ENCODE data around the gene CTSE. TPM values are rescaled to one million over a fixed set of nuclear protein-coding genes. Genes with fewer than 3 reads are reported as not detected.

CTSE gene
- total RNA-seq, 2 donors from 2014 or later = 10.1 to 10.8 TPM

DNA sequence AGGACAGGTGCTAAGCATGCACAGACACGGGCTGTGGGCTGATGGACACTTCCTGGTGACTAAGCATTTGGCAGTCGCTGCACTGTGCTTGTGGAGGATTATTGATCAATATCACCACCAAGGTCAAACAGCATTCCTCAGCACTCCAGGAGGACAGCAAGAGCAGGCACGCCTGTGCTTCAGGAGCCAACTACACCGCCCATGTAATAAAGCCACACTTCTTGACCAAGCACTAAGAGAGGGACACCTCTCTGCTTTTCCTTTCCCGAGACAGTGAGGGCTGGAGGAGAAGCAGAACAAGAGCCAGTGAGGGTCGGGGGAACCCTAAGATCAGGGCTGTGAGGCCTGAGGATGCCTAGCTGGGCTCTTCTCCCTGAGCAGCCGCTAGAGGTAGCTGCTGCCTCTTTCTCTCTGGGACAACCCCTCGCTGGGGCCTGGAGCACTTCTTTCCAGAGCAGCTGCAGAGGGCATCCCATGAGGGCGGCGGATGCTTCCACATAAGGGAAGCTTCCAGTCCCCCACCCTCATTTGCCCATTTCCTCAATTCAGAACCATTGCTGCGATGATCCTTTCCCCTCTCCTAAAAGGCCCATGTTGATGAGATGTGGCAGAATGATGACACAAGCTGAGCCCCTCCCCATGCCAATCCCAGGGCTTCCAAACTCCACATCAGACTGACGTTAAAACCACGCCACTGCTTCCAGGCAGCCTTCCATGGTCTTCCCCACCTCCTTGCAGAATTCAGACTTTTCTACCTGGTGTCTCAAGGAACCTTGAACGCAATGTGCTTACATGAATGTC lies 39.6 kb downstream of the CTSE start:
- Histone ChIP-seq H3K4me3 (no peak overlapping the region), H3K4me1 (no peaks in the 10 kb centered on the region), H3K27ac (no peak overlapping the region), H3K9me3 (no peaks in the 10 kb centered on the region), H3K36me3 (no peaks in the 10 kb centered on the region), H3K27me3 (no peaks in the 10 kb centered on the region), H3K9ac (ENCODE audit: low read depth in 2 of 2, low read length in 2 of 2) (no peak overlapping the region)
- TF ChIP-seq, protein P1, sequence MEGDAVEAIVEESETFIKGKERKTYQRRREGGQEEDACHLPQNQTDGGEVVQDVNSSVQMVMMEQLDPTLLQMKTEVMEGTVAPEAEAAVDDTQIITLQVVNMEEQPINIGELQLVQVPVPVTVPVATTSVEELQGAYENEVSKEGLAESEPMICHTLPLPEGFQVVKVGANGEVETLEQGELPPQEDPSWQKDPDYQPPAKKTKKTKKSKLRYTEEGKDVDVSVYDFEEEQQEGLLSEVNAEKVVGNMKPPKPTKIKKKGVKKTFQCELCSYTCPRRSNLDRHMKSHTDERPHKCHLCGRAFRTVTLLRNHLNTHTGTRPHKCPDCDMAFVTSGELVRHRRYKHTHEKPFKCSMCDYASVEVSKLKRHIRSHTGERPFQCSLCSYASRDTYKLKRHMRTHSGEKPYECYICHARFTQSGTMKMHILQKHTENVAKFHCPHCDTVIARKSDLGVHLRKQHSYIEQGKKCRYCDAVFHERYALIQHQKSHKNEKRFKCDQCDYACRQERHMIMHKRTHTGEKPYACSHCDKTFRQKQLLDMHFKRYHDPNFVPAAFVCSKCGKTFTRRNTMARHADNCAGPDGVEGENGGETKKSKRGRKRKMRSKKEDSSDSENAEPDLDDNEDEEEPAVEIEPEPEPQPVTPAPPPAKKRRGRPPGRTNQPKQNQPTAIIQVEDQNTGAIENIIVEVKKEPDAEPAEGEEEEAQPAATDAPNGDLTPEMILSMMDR (IDR thresholded peaks at IDR 0.05) = peak; percentile 67
- intact Hi-C loops (cut with DNase I) = loop anchor here (2.0 kb wide), 1 partner anchor 123 kb away; no protein-coding TSS in a partner anchor
- DNase-seq = peak; percentile 46

DNA sequence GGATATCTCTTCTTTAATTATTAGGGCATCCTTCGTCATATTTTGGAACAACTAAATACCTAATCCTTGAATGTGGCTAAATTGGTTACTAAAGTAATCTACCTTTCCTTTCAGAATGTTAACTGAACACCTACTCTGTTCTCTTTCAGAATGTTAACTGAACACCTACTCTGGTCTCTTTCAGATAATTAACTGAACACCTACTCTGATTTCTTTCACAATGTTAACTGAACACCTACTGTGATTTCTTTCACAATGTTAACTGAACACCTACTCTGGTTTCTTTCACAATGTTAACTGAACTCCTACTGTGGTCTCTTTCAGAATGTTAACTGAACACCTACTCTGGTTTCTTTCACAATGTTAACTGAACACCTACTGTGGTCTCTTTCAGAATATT lies 42.4 kb downstream of the CTSE start:
- intact Hi-C loops (cut with DNase I) = no loop called here
- TF ChIP-seq, protein P1 (IDR thresholded peaks at IDR 0.05) = no peak
- H3K9ac ChIP-seq (ENCODE audit: low read depth in 2 of 2, low read length in 2 of 2) = no peak overlapping the region
- DNase-seq = no peak
- no peaks in the 10 kb centered on the region for H3K4me1 ChIP-seq
- no peak overlapping the region for H3K27ac ChIP-seq
- H3K27me3 ChIP-seq = no peaks in the 10 kb centered on the region
- no peaks in the 10 kb centered on the region for H3K9me3 ChIP-seq
- H3K36me3 ChIP-seq = no peaks in the 10 kb centered on the region
- H3K4me3 ChIP-seq = no peak overlapping the region

DNA sequence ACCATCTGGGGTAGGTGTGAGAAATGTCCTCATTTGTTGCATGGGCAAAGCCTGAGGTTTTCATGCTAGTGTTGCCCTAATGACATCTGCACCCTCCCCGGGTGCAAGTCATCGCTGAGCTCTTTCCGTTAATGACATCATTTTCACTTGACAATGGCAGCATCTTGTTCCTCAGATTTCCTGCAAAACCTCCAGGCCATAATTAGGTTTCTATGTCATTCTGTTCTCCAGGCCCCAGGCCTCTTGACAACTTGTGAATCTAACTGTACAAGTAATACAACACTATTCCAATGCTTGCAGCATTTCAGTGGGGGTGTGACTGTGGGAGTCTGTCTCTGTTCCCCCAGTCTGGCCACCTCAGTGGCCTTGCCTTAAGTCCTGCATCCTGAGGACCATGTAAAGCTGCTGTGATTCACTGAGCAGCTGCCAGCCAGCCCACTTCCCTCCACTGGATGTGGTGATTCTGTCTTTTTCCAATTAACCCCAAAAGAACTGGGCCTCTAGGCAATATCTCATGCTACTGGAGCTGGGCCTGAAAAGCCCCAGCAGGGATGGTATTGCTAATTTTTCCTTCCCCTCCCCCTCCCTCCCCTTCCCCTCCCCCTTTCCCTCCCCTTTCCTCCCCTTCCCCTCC lies 43.3 kb downstream of the CTSE start:
- Histone ChIP-seq H3K4me3 (no peak overlapping the region), H3K9me3 (no peaks in the 10 kb centered on the region), H3K27ac (no peak overlapping the region), H3K9ac (ENCODE audit: low read depth in 2 of 2, low read length in 2 of 2) (no peak overlapping the region), H3K27me3 (no peaks in the 10 kb centered on the region), H3K36me3 (no peaks in the 10 kb centered on the region), H3K4me1 (no peaks in the 10 kb centered on the region)
- intact Hi-C loops (cut with DNase I) = no loop called here
- DNase-seq = no peak
- TF ChIP-seq, protein P1 (IDR thresholded peaks at IDR 0.05) = no peak

DNA sequence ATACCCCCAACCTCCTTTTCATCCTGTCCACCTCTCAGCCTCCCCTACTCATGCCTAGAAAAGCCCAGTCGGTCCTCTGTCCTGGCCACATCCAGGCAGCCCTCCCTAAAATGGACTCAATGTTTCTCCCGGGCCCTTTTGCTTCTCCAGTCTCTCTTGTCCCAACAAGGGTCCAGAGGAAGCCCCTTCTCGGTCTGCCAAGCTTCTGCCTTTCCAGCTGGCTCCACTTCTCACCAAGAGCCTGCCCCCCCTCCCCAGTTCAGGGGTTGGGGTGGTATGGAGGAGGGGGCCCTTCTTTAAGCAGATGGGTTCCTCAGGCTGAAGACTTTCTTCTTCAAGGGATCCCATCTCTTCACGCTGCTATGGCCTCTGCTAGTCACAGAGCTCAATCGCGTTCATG lies 44.4 kb downstream of the CTSE start:
- no peaks in the 10 kb centered on the region for H3K9me3 ChIP-seq
- H3K36me3 ChIP-seq = no peaks in the 10 kb centered on the region
- no peaks in the 10 kb centered on the region for H3K27me3 ChIP-seq
- H3K4me3 ChIP-seq = no peak overlapping the region
- no peak overlapping the region for H3K9ac ChIP-seq (ENCODE audit: low read depth in 2 of 2, low read length in 2 of 2)
- intact Hi-C loops (cut with DNase I) = loop anchor here (10.0 kb wide), 1 partner anchor 314 kb away; no protein-coding TSS in a partner anchor
- no peak overlapping the region for H3K27ac ChIP-seq
- no peaks in the 10 kb centered on the region for H3K4me1 ChIP-seq
- TF ChIP-seq, protein P1 (IDR thresholded peaks at IDR 0.05) = no peak
- DNase-seq = no peak

DNA sequence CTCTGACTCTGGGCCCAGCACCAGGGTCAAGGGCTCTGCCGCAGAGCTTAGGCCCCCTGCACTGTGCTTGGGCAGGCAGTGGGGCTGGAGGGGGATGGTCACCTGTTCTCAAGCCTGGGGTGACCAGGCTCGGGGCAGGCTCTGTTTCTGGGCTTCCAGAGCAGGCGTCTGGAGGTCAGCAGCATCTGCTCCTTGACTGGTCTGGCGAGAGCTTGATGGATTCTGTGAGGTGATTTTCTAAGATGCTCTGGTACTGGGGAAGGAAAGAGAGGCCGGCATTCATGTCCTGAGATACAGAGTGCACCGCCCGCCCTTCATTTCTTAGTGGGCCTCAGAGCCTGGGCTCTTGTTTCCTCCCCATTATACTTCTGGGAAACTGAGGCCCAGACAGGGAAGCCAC lies 45.0 kb downstream of the CTSE start:
- H3K9ac ChIP-seq (ENCODE audit: low read depth in 2 of 2, low read length in 2 of 2) = no peak overlapping the region
- intact Hi-C loops (cut with DNase I) = loop anchor here (10.0 kb wide), 1 partner anchor 314 kb away; no protein-coding TSS in a partner anchor
- H3K27me3 ChIP-seq = no peaks in the 10 kb centered on the region
- H3K36me3 ChIP-seq = no peaks in the 10 kb centered on the region
- H3K9me3 ChIP-seq = no peaks in the 10 kb centered on the region
- DNase-seq = no peak
- no peak overlapping the region for H3K27ac ChIP-seq
- H3K4me3 ChIP-seq = no peak overlapping the region
- TF ChIP-seq, protein P1 (IDR thresholded peaks at IDR 0.05) = no peak
- H3K4me1 ChIP-seq = no peaks in the 10 kb centered on the region

All from colonic mucosa (tissue), 4 donors.